ENCODE measurements around the gene ACSF3.
"Not testable (repeated sequence)": the region's sequence is repeated elsewhere in the genome, so short reads cannot be mapped to it uniquely, and the experiment has no call there.

Gene ACSF3

GRCh38 chr16:89190150-89190958 lies 96.7 kb downstream of the ACSF3 start:
- DNase-seq (ENCODE audit: low spot score), result no peak

- DNase-seq (ENCODE audit: low spot score), result no peak
Measured at GRCh38 chr16:89191033-89191900, 97.6 kb downstream of the ACSF3 start.

GRCh38 chr16:89191901-89192185 lies 98.2 kb downstream of the ACSF3 start:
- DNase-seq (ENCODE audit: low spot score), result no peak

GRCh38 chr16:89192186-89192955 lies 98.7 kb downstream of the ACSF3 start:
- DNase-seq (ENCODE audit: low spot score), result not testable (repeated sequence)

- DNase-seq (ENCODE audit: low spot score), result no peak
Measured at GRCh38 chr16:89192956-89193575, 99.4 kb downstream of the ACSF3 start.

- no peak for DNase-seq (ENCODE audit: low spot score)
Measured at GRCh38 chr16:89193576-89194293, 100.1 kb downstream of the ACSF3 start.

- DNase-seq (ENCODE audit: low spot score), result no peak
Measured at GRCh38 chr16:89194340-89195311, 101.0 kb downstream of the ACSF3 start.

- no peak for DNase-seq (ENCODE audit: low spot score)
Measured at GRCh38 chr16:89195521-89196171, 102.0 kb downstream of the ACSF3 start.

GRCh38 chr16:89197033-89197632 lies 103.5 kb downstream of the ACSF3 start:
- DNase-seq (ENCODE audit: low spot score), result no peak

GRCh38 chr16:89197633-89198416 lies 104.2 kb downstream of the ACSF3 start:
- no peak for DNase-seq (ENCODE audit: low spot score)

- no peak for DNase-seq (ENCODE audit: low spot score)
Measured at GRCh38 chr16:89198417-89199240, 105.0 kb downstream of the ACSF3 start.

- no peak for DNase-seq (ENCODE audit: low spot score)
Measured at GRCh38 chr16:89199241-89200123, 105.8 kb downstream of the ACSF3 start.

GRCh38 chr16:89200124-89200849 lies 106.6 kb downstream of the ACSF3 start, which contains the start of gene SLC22A31:
SLC22A31 (minus strand) TSS chr16:89200537; CDS start chr16:89200501, 36 bp downstream.
- DNase-seq (ENCODE audit: low spot score), result no peak

- DNase-seq (ENCODE audit: low spot score), result no peak
Measured at GRCh38 chr16:89200850-89201411, 107.3 kb downstream of the ACSF3 start.

Measured in left forelimb (tissue), 1 donor.